OCI-M2 (cell line): ENCODE data around the gene GTF2I.
"Not testable (repeated sequence)": the region's sequence is repeated elsewhere in the genome, so short reads cannot be mapped to it uniquely, and the experiment has no call there.

Experiments
- DNase-seq: peaks from one replicate; lab custom pipeline; 2025; ENCODE audit not compliant: unreplicated experiment; lab: John Stamatoyannopoulos, UW

The GTF2I gene

GRCh38 chr7:74656441-74656836, 1.1 kb upstream of the GTF2I start:
- DNase-seq = no peak

- no peak for DNase-seq
These were observed 454 bp upstream of the GTF2I start for GRCh38 chr7:74656837-74657691.

GRCh38 chr7:74658178-74659004, 873 bp downstream of the GTF2I start:
- no peak for DNase-seq

GRCh38 chr7:74660202-74660601, 2.7 kb downstream of the GTF2I start:
- DNase-seq = not testable (repeated sequence)

GRCh38 chr7:74661836-74662794, 4.6 kb downstream of the GTF2I start:
- not testable (repeated sequence) for DNase-seq

- no peak for DNase-seq
These were observed 7.9 kb downstream of the GTF2I start for GRCh38 chr7:74665296-74665938.

- not testable (repeated sequence) for DNase-seq
These were observed 9.5 kb downstream of the GTF2I start for GRCh38 chr7:74667013-74667412.

- not testable (repeated sequence) for DNase-seq
These were observed 10.0 kb downstream of the GTF2I start for GRCh38 chr7:74667520-74667919.

- no peak for DNase-seq
These were observed 14.1 kb downstream of the GTF2I start for GRCh38 chr7:74671602-74672001.

- no peak for DNase-seq
These were observed 14.9 kb downstream of the GTF2I start for GRCh38 chr7:74672343-74672915.

- no peak for DNase-seq
These were observed 16.6 kb downstream of the GTF2I start for GRCh38 chr7:74674166-74674565.

- no peak for DNase-seq
These were observed 25.3 kb downstream of the GTF2I start for GRCh38 chr7:74682829-74683228.

GRCh38 chr7:74683799-74684198, 26.3 kb downstream of the GTF2I start:
- DNase-seq = no peak

GRCh38 chr7:74684473-74684872, 27.0 kb downstream of the GTF2I start:
- DNase-seq = no peak

- DNase-seq = no peak
These were observed 27.4 kb downstream of the GTF2I start for GRCh38 chr7:74684921-74685320.

- DNase-seq = no peak
These were observed 33.0 kb downstream of the GTF2I start for GRCh38 chr7:74690474-74690873.

- DNase-seq = not testable (repeated sequence)
These were observed 46.9 kb downstream of the GTF2I start for GRCh38 chr7:74704419-74704818.

GRCh38 chr7:74707238-74707637, 49.7 kb downstream of the GTF2I start:
- DNase-seq = no peak

- DNase-seq = no peak
These were observed 51.2 kb downstream of the GTF2I start for GRCh38 chr7:74708569-74709275.
